ENCODE measurements around the gene PSG4. TPM values are rescaled to one million over a fixed set of nuclear protein-coding genes. Genes with fewer than 3 reads are reported as not detected.
"Not testable (repeated sequence)": the region's sequence is repeated elsewhere in the genome, so short reads cannot be mapped to it uniquely, and the experiment has no call there.

The PSG4 gene
- not detected for total RNA-seq

GRCh38 chr19:43205471-43206105, at the start of gene PSG4:
Gene PSG4, minus strand, starts transcription at chr19:43205638. Its CDS starts 102 bp downstream, at chr19:43205536.
- not testable (repeated sequence) for DNase-seq

- not testable (repeated sequence) for DNase-seq
Observed at GRCh38 chr19:43251428-43251827, 46.0 kb upstream of the PSG4 start.

- DNase-seq = not testable (repeated sequence)
Observed at GRCh38 chr19:43250296-43250695, 44.9 kb upstream of the PSG4 start.

- DNase-seq = not testable (repeated sequence)
Observed at GRCh38 chr19:43248635-43249002, 43.2 kb upstream of the PSG4 start.

- DNase-seq = not testable (repeated sequence)
Observed at GRCh38 chr19:43247243-43247880, 41.9 kb upstream of the PSG4 start.

- DNase-seq = not testable (repeated sequence)
Observed at GRCh38 chr19:43245848-43246247, 40.4 kb upstream of the PSG4 start.

DNA sequence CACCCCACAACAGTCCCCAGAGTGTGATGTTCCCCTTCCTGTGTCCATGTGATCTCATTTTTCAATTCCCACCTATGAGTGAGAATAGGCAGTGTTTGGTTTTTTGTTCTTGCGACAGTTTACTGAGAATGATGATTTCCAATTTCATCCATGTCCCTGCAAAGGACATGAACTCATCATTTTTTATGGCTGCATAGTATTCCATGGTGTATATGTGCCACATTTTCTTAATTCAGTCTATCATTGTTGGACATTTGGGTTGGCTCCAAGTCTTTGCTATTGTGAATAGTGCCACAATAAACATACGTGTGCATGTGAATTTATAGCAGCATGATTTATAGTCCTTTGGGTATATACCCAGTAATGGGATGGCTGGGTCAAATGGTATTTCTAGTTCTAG, 36.8 kb upstream of the PSG4 start:
- not testable (repeated sequence) for DNase-seq

- DNase-seq = not testable (repeated sequence)
Observed at GRCh38 chr19:43238213-43238612, 32.8 kb upstream of the PSG4 start.

- DNase-seq = not testable (repeated sequence)
Observed at GRCh38 chr19:43235686-43236085, 30.2 kb upstream of the PSG4 start.

GRCh38 chr19:43229315-43229714, 23.9 kb upstream of the PSG4 start:
- no peak for DNase-seq

- DNase-seq = not testable (repeated sequence)
Observed at GRCh38 chr19:43228730-43229129, 23.3 kb upstream of the PSG4 start.

GRCh38 chr19:43226986-43227385, 21.5 kb upstream of the PSG4 start:
- not testable (repeated sequence) for DNase-seq

DNA sequence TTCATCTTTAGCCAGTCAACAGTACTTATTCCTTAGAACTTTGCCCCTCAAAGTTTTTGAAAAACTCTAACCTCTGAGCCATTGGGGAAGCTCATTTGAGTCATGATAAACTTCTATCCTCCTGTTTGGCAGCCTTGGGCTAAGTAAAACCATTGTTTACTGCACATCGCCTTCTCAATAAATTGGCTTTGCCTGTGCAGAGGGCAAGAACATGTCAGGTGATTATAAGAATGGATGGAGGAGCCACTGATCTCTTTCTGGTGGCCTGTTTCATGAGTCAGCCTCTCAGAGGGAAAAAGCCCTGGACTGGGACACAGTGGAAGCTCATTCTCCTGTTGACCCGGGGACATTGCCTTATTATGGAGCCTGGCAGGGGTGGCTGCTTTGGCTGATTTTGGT, 19.4 kb upstream of the PSG4 start:
- DNase-seq = no peak

DNA sequence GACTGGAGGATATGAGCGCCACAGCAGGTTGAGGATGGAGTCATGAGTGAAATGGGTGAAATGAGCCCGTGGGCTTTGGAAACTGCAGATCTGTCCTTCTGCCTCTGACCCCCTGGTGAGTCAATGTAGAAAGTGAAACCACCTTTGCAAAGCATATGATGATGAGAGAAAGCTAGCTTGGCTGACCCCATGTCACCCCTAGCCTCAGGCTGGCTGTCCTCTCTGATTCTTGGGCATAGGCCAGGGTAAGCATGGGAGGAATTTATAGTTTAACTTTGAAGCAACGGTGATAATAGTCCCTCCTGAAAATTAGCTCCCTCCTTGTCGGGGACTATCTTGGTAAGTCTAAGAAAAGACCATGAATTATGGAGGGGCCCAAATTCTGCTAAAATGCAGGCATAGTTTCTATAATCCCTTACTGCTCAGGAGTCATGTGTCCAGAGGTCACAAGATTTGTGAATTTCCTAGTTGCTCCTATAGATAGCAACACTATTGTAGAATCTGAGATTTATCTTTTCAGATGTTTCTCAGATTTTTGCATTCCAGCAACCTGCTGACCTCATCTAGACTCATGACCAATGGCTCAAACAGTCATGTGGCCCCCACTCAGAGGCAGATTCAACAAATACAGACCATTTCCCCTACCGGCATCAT, 18.9 kb upstream of the PSG4 start:
- DNase-seq = not testable (repeated sequence)

GRCh38 chr19:43221891-43222290, 16.5 kb upstream of the PSG4 start:
- not testable (repeated sequence) for DNase-seq

DNA sequence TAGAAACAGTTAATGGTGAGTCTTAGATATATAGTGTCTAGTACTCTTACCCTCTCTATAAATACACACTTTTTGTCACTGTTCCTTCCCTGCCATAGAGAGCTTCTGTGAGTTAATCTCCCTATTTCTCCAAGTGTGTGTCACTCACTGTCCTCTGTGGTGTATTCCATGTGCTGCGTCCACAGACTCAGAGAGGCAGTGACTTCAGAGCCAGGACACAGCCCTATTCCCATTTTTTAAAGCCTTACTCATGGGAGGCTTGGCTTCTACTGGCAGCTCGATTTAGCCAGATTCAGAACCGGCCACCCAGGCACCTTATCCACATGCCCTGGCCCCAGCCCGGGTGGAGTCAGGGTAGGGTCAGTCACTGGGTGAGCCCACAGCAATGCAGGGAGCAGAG, 13.7 kb upstream of the PSG4 start:
- DNase-seq = not testable (repeated sequence)

DNA sequence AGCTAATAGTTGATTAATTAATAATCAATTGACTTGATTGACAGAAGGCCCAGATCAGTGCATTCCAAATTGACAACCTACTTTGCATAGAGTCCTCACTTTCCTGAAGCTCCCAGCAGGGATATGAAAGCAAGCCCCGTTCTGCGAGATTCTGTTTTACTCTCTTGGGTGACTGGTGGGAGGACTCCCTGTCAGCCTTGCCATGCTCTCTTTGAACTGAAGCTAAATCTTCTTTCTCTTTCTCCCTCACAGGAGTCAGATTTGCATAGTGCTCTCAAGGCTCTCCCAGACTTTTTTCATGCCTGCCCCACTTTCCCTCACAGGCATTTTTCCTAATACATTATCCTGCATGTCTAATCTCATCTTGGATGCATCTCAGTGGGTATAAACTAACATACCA, 10.4 kb upstream of the PSG4 start:
- DNase-seq = not testable (repeated sequence)

DNA sequence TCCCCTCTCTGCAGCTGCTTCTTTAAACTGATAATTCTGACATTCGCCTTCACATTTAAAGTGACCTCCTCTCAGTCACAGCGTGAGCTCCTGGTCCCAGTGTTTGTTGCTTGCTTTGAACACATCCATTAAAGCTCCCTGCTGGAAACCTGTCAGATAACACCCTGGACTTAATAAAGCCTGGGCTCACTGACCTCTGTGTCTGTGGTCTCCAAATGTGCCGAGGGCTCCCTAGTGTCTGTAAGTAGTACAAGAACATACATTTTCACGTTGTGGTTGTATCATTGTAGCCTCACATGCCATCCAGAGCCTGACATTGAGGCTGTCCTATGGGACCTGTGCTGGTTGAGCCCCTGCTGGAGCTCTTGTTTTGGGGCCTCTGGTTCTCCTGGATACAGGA, 2.6 kb upstream of the PSG4 start:
- no peak for DNase-seq

DNA sequence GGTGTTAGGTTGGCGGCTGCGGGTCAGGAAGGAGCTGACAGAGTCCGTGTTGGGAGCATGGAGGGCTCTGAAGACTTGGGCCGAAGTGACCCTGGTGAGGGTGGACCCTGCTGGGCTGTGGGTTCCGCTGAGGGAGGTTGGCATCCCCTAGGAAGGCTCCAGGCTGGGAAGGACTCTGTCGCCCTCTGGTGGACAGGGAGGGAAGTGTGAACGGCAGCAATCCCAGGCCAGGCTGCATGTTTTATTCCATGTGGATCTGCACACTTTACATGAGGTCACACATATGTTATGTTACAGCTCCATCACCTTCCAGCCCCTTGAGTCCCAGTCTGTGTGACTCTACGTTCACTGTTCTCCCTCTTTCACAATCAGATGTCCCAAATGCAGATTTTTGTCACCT, 1.7 kb upstream of the PSG4 start:
- DNase-seq = not testable (repeated sequence)

GRCh38 chr19:43203611-43204010, 1.8 kb downstream of the PSG4 start:
- not testable (repeated sequence) for DNase-seq

GRCh38 chr19:43201891-43202290, 3.5 kb downstream of the PSG4 start:
- not testable (repeated sequence) for DNase-seq

DNA sequence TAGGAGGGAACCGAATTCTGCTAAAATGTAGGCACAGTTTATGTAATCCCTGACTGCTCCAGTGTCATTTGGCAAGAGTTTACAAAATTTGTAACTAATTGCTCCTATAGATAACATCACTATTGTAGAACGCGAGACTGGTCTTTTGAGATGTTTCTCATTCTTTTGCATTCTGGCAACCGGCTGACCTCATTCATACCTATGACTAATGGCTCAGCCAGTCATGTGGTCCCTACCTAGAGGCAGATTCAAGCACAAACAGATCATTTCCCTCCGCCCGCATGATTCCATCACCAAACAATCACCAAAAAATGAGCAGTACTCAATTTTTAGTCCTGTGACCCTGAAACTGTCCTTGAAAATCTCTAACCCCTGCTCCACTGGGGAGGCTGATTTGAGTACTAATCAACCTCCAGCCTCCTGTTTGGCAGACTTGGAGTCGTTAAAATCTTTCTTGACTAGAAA, 4.1 kb downstream of the PSG4 start:
- not testable (repeated sequence) for DNase-seq

GRCh38 chr19:43198686-43199419, 6.6 kb downstream of the PSG4 start:
- not testable (repeated sequence) for DNase-seq

Data from effector CD4-positive, alpha-beta T cell (primary cell).